CD4-positive, alpha-beta T cell (primary cell): Measurements from ENCODE around the gene SF3B4. TPM values are rescaled to one million over a fixed set of nuclear protein-coding genes. Genes with fewer than 3 reads are reported as not detected.

Experiments
- ATAC-seq: fragments of 200-7000 bp; cut with Tn5 transposase; one replicate; pipeline ENCODE4 v1.10.0; 2022; ENCODE audit warnings: mild to moderate bottlenecking; ENCODE audit not compliant: poor library complexity
- CTCF ChIA-PET: fragments of 350-600 bp; sonication (Branson Sonifier 250); formaldehyde crosslinking; loops from one replicate; lab custom pipeline; 2021; ENCODE audit warnings: antibody characterized with exemption, inconsistent platforms; lab: Charles Lee
- POLR2A ChIA-PET: fragments of 350-600 bp; sonication (Branson Sonifier 250); formaldehyde crosslinking; loops from one replicate; lab custom pipeline; 2021; ENCODE audit warnings: antibody characterized with exemption, inconsistent platforms; lab: Charles Lee
- DNase-seq, 14 experiments: peaks; one replicate each; pipeline ENCODE4 v3.0.0-alpha.2; 2013 to 2020; ENCODE audit warnings: mixed read lengths in 2 of 14
- H3K27ac ChIP-seq, 2 donors: one replicate each; pipeline versions ENCODE4 v1.5.1 to v1.7.0; 2013; ENCODE audit warnings: low read length in 2 of 2, low read depth in 1 of 2, mild to moderate bottlenecking in 1 of 2
- H3K27me3 ChIP-seq, 2 experiments: 1 replicate in 1 of 2; 2 replicates in 1 of 2; pipeline versions ENCODE4 v1.6.1 to v1.7.0; 2013; ENCODE audit warnings: low read length in 2 of 2, control low read depth in 1 of 2, mild to moderate bottlenecking in 1 of 2, moderate library complexity in 1 of 2; ENCODE audit not compliant: insufficient read depth in 2 of 2, control insufficient read depth in 1 of 2
- H3K36me3 ChIP-seq: one replicate; pipeline ENCODE4 v1.6.1; 2013; ENCODE audit warnings: low read length, control low read depth; ENCODE audit not compliant: insufficient read depth
- H3K4me1 ChIP-seq: one replicate; pipeline ENCODE4 v1.6.1; 2013; ENCODE audit warnings: low read length, control low read depth; ENCODE audit not compliant: insufficient read depth
- H3K4me3 ChIP-seq: one replicate; pipeline ENCODE4 v1.5.1; 2013; ENCODE audit warnings: mild to moderate bottlenecking, low read length, moderate library complexity
- H3K9me3 ChIP-seq, 2 experiments: 1 replicate in 1 of 2; 2 replicates in 1 of 2; pipeline versions ENCODE4 v1.6.1 to v1.7.0; 2013; ENCODE audit warnings: low read length in 2 of 2, mild to moderate bottlenecking in 2 of 2, control low read depth in 1 of 2, moderate library complexity in 1 of 2; ENCODE audit not compliant: control insufficient read depth in 1 of 2, insufficient read depth in 1 of 2
- H3K27ac Mint-ChIP-seq: one replicate; pipeline ENCODE4 v1.8.0; 2020; ENCODE audit warnings: mixed read lengths
- H3K27me3 Mint-ChIP-seq: one replicate; pipeline ENCODE4 v1.8.0; 2021; ENCODE audit warnings: mixed read lengths
- H3K36me3 Mint-ChIP-seq: one replicate; pipeline ENCODE4 v1.8.0; 2021; ENCODE audit warnings: low read depth, mixed read lengths
- H3K4me1 Mint-ChIP-seq: one replicate; pipeline ENCODE4 v1.8.0; 2021; ENCODE audit warnings: low read depth, mixed read lengths
- H3K4me3 Mint-ChIP-seq: one replicate; pipeline ENCODE4 v1.8.0; 2020; ENCODE audit warnings: mild to moderate bottlenecking, mixed read lengths
- H3K9me3 Mint-ChIP-seq: one replicate; pipeline ENCODE4 v1.8.0; 2020; ENCODE audit warnings: mixed read lengths
- CTCF ChIP-seq: fragments of 200-600 bp; IDR thresholded peaks from one replicate; pipeline ENCODE4 v1.8.0; 2022; ENCODE audit warnings: antibody characterized with exemption, mild to moderate bottlenecking
- intact Hi-C, 2 experiments: fragments of 100-400 bp; cut with DNase I in 1 of 2; cut with micrococcal nuclease in 1 of 2; formaldehyde crosslinking; loops; one replicate each; pipeline versions ENCODE4 v1.15.1 to v1.9.0; 2023 to 2025; cut with DNase I, micrococcal nuclease
- total RNA-seq, 174 experiments: library from RNA in 2 of 174; stranded (reverse) in 2 of 174; gene quantifications; one replicate each; pipeline ENCODE4 v1.2.3 and lab custom pipeline; 2021 to 2026

SF3B4 gene
- total RNA-seq, 2 experiments from 2014 or later = 38.0 to 38.6 TPM

GRCh38 chr1:149923626-149924025 lies 4.0 kb downstream of the SF3B4 start:
- H3K36me3 Mint-ChIP-seq = peaks cover 69% of the 10 kb centered on the region
- no peak overlapping the region for H3K27ac Mint-ChIP-seq
- H3K4me1 Mint-ChIP-seq = peaks cover 41% of the 10 kb centered on the region
- ATAC-seq (no peak), DNase-seq (no peak)
- intact Hi-C loops = no loop called here
- no peaks in the 10 kb centered on the region for H3K27me3 ChIP-seq
- H3K27me3 Mint-ChIP-seq = no peaks in the 10 kb centered on the region
- H3K4me3 Mint-ChIP-seq = peak overlapping the region; percentile 22
- no peaks in the 10 kb centered on the region for H3K9me3 Mint-ChIP-seq
- peaks cover 27% of the 10 kb centered on the region for H3K4me1 ChIP-seq
- ChIA-PET POLR2A (interaction anchor here (1.0 to 3.3 kb wide), 2 partner anchors 35 to 37 kb away, joined by 3 to 18 read pairs; a partner anchor contains a TSS), CTCF (no interaction called here)
- H3K36me3 ChIP-seq = peaks cover 50% of the 10 kb centered on the region
- no peaks in the 10 kb centered on the region for H3K9me3 ChIP-seq
- no peak overlapping the region for H3K27ac ChIP-seq
- TF ChIP-seq CTCF = no peak
- no peak overlapping the region for H3K4me3 ChIP-seq

- H3K36me3 ChIP-seq = peaks cover 9% of the 10 kb centered on the region
- TF ChIP-seq CTCF = no peak
- peaks cover 26% of the 10 kb centered on the region for H3K4me1 ChIP-seq
- H3K4me1 Mint-ChIP-seq = peaks cover 43% of the 10 kb centered on the region
- CTCF ChIA-PET = no interaction called here
- intact Hi-C loops = no loop called here
- peak within 1 kb of the TSS; percentile 72 for H3K4me3 ChIP-seq
- H3K4me3 Mint-ChIP-seq = peak within 1 kb of the TSS; percentile 88
- no peaks in the 10 kb centered on the region for H3K27me3 ChIP-seq
- no peaks in the 10 kb centered on the region for H3K27me3 Mint-ChIP-seq
- ATAC-seq = peak; percentile 68
- no peaks in the 10 kb centered on the region for H3K9me3 ChIP-seq
- peak within 1 kb of the TSS; percentile 63 for H3K27ac Mint-ChIP-seq
- no peak within 1 kb of the TSS for H3K27ac ChIP-seq
- POLR2A ChIA-PET = interaction anchor here (1.0 to 4.2 kb wide), 2 partner anchors 10 to 31 kb away, joined by 3 to 47 read pairs; a partner anchor contains a TSS
- peaks cover 13% of the 10 kb centered on the region for H3K36me3 Mint-ChIP-seq
- H3K9me3 Mint-ChIP-seq = no peaks in the 10 kb centered on the region
- DNase-seq = peak in 13 of 14 experiments; percentile 12 to 72 (median 44)
These were observed 9.9 kb downstream of the SF3B4 start, which contains the start of gene SV2A for GRCh38 chr1:149917571-149918144. TSS of gene SV2A (minus strand) at chr1:149917844. CDS start at chr1:149913840, 4,004 bp downstream.

- POLR2A ChIA-PET = interaction anchor here (1.2 to 4.2 kb wide), 3 partner anchors 11 to 30 kb away, joined by 6 to 47 read pairs (median 8); partner anchors contain the start of genes BOLA1 and SF3B4
- H3K9me3 Mint-ChIP-seq = no peaks in the 10 kb centered on the region
- H3K27me3 Mint-ChIP-seq = no peaks in the 10 kb centered on the region
- peaks cover 43% of the 10 kb centered on the region for H3K4me1 Mint-ChIP-seq
- H3K27ac ChIP-seq = no peak overlapping the region
- intact Hi-C loops = no loop called here
- CTCF ChIA-PET = no interaction called here
- no peak for TF ChIP-seq CTCF
- H3K36me3 Mint-ChIP-seq = peaks cover 5% of the 10 kb centered on the region
- H3K36me3 ChIP-seq = peaks cover under 1% of the 10 kb centered on the region
- H3K4me3 Mint-ChIP-seq = peak overlapping the region; percentile 88
- no peak for ATAC-seq
- DNase-seq = no peak
- peaks cover 26% of the 10 kb centered on the region for H3K4me1 ChIP-seq
- H3K4me3 ChIP-seq = peak overlapping the region; percentile 72
- H3K9me3 ChIP-seq = no peaks in the 10 kb centered on the region
- H3K27ac Mint-ChIP-seq = no peak overlapping the region
- H3K27me3 ChIP-seq = no peaks in the 10 kb centered on the region
These were observed 10.7 kb downstream of the SF3B4 start for GRCh38 chr1:149916898-149917252.
